ENCODE data around the gene ZNRF3.
"Not testable (repeated sequence)": the region's sequence is repeated elsewhere in the genome, so short reads cannot be mapped to it uniquely, and the experiment has no call there.

DNA sequence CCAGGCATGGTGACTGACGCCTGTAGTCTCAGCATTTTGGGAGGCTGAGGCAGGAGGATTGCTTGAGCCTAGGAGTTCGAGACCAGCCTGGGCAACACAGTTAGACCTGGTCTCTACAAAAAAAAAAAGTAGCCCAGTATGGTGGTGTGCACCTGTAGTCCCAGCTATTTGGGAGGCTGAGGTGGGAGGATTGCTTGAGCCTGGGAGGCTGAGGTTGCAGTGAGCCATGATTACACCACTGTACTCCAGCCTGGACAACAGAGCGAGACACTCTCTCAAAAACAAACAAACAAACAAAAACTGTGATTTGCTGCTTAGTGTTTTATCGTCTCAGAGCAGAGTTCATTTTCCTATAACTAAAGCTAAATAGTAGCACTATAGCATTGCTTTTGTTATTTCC is 3.3 kb downstream of the ZNRF3 start:
- TF ChIP-seq, protein P1, sequence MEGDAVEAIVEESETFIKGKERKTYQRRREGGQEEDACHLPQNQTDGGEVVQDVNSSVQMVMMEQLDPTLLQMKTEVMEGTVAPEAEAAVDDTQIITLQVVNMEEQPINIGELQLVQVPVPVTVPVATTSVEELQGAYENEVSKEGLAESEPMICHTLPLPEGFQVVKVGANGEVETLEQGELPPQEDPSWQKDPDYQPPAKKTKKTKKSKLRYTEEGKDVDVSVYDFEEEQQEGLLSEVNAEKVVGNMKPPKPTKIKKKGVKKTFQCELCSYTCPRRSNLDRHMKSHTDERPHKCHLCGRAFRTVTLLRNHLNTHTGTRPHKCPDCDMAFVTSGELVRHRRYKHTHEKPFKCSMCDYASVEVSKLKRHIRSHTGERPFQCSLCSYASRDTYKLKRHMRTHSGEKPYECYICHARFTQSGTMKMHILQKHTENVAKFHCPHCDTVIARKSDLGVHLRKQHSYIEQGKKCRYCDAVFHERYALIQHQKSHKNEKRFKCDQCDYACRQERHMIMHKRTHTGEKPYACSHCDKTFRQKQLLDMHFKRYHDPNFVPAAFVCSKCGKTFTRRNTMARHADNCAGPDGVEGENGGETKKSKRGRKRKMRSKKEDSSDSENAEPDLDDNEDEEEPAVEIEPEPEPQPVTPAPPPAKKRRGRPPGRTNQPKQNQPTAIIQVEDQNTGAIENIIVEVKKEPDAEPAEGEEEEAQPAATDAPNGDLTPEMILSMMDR (IDR thresholded peaks at IDR 0.05; ENCODE audit: low read depth, low read length), result not testable (repeated sequence)
- not testable (repeated sequence) for TF ChIP-seq EZH2phosphoT487 (IDR thresholded peaks at IDR 0.05; ENCODE audit: low read depth)
